Measurements from ENCODE around the gene OR2C1.

OR2C1 gene

GRCh38 chr16:3400779-3401688 is 45.3 kb downstream of the OR2C1 start, which contains the start of the genes ZNF174 and ZSCAN32:
TSS of gene ZNF174 (plus strand) at chr16:3401215. CDS start at chr16:3402005, 790 bp downstream.
TSS of gene ZSCAN32 (minus strand) at chr16:3401004. CDS start at chr16:3397557, 3,447 bp downstream.
- DNase-seq: peak; percentile 95 to 98 (median 97)

- DNase-seq: no peak
These were observed 46.2 kb downstream of the OR2C1 start for GRCh38 chr16:3401719-3402397.
